Measurements from ENCODE around the gene BAIAP3. TPM values are rescaled to one million over a fixed set of nuclear protein-coding genes. Genes with fewer than 3 reads are reported as not detected.

Gene BAIAP3
- total RNA-seq, 1 experiment from 2014 or later, result 44.7 TPM

DNA sequence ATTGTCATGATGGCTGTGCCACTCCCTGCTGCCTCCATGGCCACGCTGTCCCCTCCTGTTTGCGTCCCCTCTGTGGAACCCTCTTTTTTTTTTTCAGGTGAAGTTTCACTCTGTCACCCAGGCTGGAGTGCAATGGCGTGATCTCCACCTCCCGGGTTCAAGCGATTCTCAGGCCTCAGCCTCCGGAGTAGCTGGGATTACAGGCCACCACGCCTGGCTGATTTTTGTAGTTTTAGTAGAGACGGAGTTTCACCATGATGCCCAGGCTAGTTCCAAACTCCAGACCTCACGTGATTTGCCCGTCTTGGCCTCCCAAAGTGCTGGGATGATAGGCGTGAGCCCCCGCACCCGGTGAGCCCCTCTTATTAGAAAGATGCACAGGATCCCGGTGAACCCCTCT, 35.0 kb upstream of the BAIAP3 start (continued):
- TF ChIP-seq, protein P1, sequence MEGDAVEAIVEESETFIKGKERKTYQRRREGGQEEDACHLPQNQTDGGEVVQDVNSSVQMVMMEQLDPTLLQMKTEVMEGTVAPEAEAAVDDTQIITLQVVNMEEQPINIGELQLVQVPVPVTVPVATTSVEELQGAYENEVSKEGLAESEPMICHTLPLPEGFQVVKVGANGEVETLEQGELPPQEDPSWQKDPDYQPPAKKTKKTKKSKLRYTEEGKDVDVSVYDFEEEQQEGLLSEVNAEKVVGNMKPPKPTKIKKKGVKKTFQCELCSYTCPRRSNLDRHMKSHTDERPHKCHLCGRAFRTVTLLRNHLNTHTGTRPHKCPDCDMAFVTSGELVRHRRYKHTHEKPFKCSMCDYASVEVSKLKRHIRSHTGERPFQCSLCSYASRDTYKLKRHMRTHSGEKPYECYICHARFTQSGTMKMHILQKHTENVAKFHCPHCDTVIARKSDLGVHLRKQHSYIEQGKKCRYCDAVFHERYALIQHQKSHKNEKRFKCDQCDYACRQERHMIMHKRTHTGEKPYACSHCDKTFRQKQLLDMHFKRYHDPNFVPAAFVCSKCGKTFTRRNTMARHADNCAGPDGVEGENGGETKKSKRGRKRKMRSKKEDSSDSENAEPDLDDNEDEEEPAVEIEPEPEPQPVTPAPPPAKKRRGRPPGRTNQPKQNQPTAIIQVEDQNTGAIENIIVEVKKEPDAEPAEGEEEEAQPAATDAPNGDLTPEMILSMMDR (IDR thresholded peaks at IDR 0.05 in 2 of 3, conservative IDR thresholded peaks at IDR 0.05 in 1 of 3; ENCODE audit: borderline replicate concordance in 1 of 3, insufficient read depth in 1 of 3, low read depth in 2 of 3, low read length in 2 of 3), result no peak
- no peak for TF ChIP-seq EZH2 (IDR thresholded peaks at IDR 0.05)
- no peak for TF ChIP-seq ZBTB33 (IDR thresholded peaks at IDR 0.05; ENCODE audit: extremely low read depth, insufficient replicate concordance, low read length)

- no peak overlapping the region for H3K27ac ChIP-seq (ENCODE audit: low read depth, low read length)
- RAD21 ChIA-PET (ENCODE audit: low non-redundant PET in 1 of 2, low total read pairs in 2 of 2, uncharacterized antibody in 2 of 2, unreplicated experiment in 2 of 2), result no interaction called here
- no peaks in the 10 kb centered on the region for H3K27me3 ChIP-seq (ENCODE audit: insufficient read depth, low read length)
- H2AFZ ChIP-seq (ENCODE audit: low read depth, low read length, poor library complexity, severe bottlenecking), result no peak overlapping the region
- intact Hi-C loops (cut with micrococcal nuclease), result no loop called here
- no peaks in the 10 kb centered on the region for H4K20me1 ChIP-seq (ENCODE audit: insufficient read depth)
- ATAC-seq (no peak), DNase-seq (ENCODE audit: low read depth, low spot score) (no peak)
- POLR2A ChIA-PET, result no interaction called here
- peaks cover 55 to 93% of the 10 kb centered on the region in 2 experiments for H3K4me1 ChIP-seq (ENCODE audit: control insufficient read depth in 1 of 2, insufficient read depth in 2 of 2, low read length in 2 of 2)
- H3K4me2 ChIP-seq (ENCODE audit: low read length), result no peak overlapping the region
- H3K36me3 ChIP-seq (ENCODE audit: control insufficient read depth in 1 of 2, insufficient read depth in 2 of 2, low read length in 2 of 2), result no peaks in the 10 kb centered on the region
- no peak overlapping the region for H3K9ac ChIP-seq (ENCODE audit: low read length)
- CTCF ChIA-PET, result no interaction called here
- BruUV-seq (replicated peaks), result no TSS peak
- no peak overlapping the region for H3K4me3 ChIP-seq (replicated peaks in 1 of 2; ENCODE audit: low read depth in 1 of 2, low read length in 2 of 2)
- H3K79me2 ChIP-seq (ENCODE audit: insufficient read depth, low read length), result no peaks in the 10 kb centered on the region
- no peaks in the 10 kb centered on the region for H3K9me3 ChIP-seq (ENCODE audit: control insufficient read depth in 1 of 2, insufficient read depth in 1 of 2, low read depth in 1 of 2, low read length in 2 of 2)
- H3K9me2 ChIP-seq (ENCODE audit: insufficient read depth), result no peaks in the 10 kb centered on the region
- TF ChIP-seq JUND (IDR thresholded peaks at IDR 0.05), result no peak
- no peak for TF ChIP-seq ZFX (IDR thresholded peaks at IDR 0.05)
- TF ChIP-seq CBX3 (IDR thresholded peaks at IDR 0.05; ENCODE audit: low read depth), result no peak
- TF ChIP-seq RAD21 (IDR thresholded peaks at IDR 0.05; ENCODE audit: low read depth), result no peak
- TF ChIP-seq ZBTB33 (IDR thresholded peaks at IDR 0.05; ENCODE audit: extremely low read depth, insufficient replicate concordance, low read length), result no peak
- TF ChIP-seq, protein P2, sequence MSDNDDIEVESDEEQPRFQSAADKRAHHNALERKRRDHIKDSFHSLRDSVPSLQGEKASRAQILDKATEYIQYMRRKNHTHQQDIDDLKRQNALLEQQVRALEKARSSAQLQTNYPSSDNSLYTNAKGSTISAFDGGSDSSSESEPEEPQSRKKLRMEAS (IDR thresholded peaks at IDR 0.05), result no peak
- TF ChIP-seq POLR2A (IDR thresholded peaks at IDR 0.05; ENCODE audit: borderline replicate concordance, extremely low read depth, insufficient read depth, insufficient read length), result no peak
- TF ChIP-seq POLR2AphosphoS5 (IDR thresholded peaks at IDR 0.05; ENCODE audit: low read depth, low read length), result no peak
- no peak for TF ChIP-seq EGR1 (IDR thresholded peaks at IDR 0.05; ENCODE audit: low read depth)
- no peak for TF ChIP-seq ELF1 (IDR thresholded peaks at IDR 0.05; ENCODE audit: borderline replicate concordance, low read depth)
- TF ChIP-seq FOSL1 (IDR thresholded peaks at IDR 0.05; ENCODE audit: low read depth), result no peak
- TF ChIP-seq, protein P1 (IDR thresholded peaks at IDR 0.05 in 2 of 3, conservative IDR thresholded peaks at IDR 0.05 in 1 of 3; ENCODE audit: borderline replicate concordance in 1 of 3, insufficient read depth in 1 of 3, low read depth in 2 of 3, low read length in 2 of 3), result no peak
- TF ChIP-seq SP1 (IDR thresholded peaks at IDR 0.05; ENCODE audit: low read depth), result no peak
- TF ChIP-seq EZH2phosphoT487 (IDR thresholded peaks at IDR 0.05; ENCODE audit: borderline replicate concordance), result no peak
These were observed 34.2 kb upstream of the BAIAP3 start for GRCh38 chr16:1299012-1299867.
